HK-2 (cell line): ENCODE measurements around the gene PAPPA2.
A peak's percentile ranks its signal among the peaks of the same experiment; 100 is the strongest.
"Not testable (repeated sequence)": the region's sequence is repeated elsewhere in the genome, so short reads cannot be mapped to it uniquely, and the experiment has no call there.

ENCODE experiments used
- DNase-seq: peaks from one replicate; pipeline ENCODE4 v3.0.0-alpha.2; 2018; ENCODE audit not compliant: unreplicated experiment

The PAPPA2 gene

GRCh38 chr1:176692988-176693696 is 230.2 kb downstream of the PAPPA2 start:
- no peak for DNase-seq

- no peak for DNase-seq
Measured at GRCh38 chr1:176693697-176694329, 230.8 kb downstream of the PAPPA2 start.

- no peak for DNase-seq
Measured at GRCh38 chr1:176694713-176695112, 231.7 kb downstream of the PAPPA2 start.

GRCh38 chr1:176696109-176696508 is 233.1 kb downstream of the PAPPA2 start:
- peak; percentile 90 for DNase-seq

- DNase-seq, result no peak
Measured at GRCh38 chr1:176696689-176697088, 233.7 kb downstream of the PAPPA2 start.

- no peak for DNase-seq
Measured at GRCh38 chr1:176699821-176700220, 236.8 kb downstream of the PAPPA2 start.

- DNase-seq, result no peak
Measured at GRCh38 chr1:176701151-176701866, 238.3 kb downstream of the PAPPA2 start.

GRCh38 chr1:176702901-176703300 is 239.9 kb downstream of the PAPPA2 start:
- no peak for DNase-seq

- DNase-seq, result no peak
Measured at GRCh38 chr1:176705585-176705984, 242.6 kb downstream of the PAPPA2 start.

- no peak for DNase-seq
Measured at GRCh38 chr1:176717066-176717750, 254.2 kb downstream of the PAPPA2 start.

GRCh38 chr1:176719447-176719846 is 256.5 kb downstream of the PAPPA2 start:
- no peak for DNase-seq

- DNase-seq, result no peak
Measured at GRCh38 chr1:176720838-176721237, 257.9 kb downstream of the PAPPA2 start.

- no peak for DNase-seq
Measured at GRCh38 chr1:176733661-176734060, 270.7 kb downstream of the PAPPA2 start.

GRCh38 chr1:176735201-176735600 is 272.2 kb downstream of the PAPPA2 start:
- no peak for DNase-seq

- no peak for DNase-seq
Measured at GRCh38 chr1:176736015-176736414, 273.0 kb downstream of the PAPPA2 start.

- no peak for DNase-seq
Measured at GRCh38 chr1:176741181-176741580, 278.2 kb downstream of the PAPPA2 start.

GRCh38 chr1:176742322-176742721 is 279.3 kb downstream of the PAPPA2 start:
- DNase-seq, result no peak

GRCh38 chr1:176744142-176744541 is 281.2 kb downstream of the PAPPA2 start:
- no peak for DNase-seq

- no peak for DNase-seq
Measured at GRCh38 chr1:176745945-176746344, 283.0 kb downstream of the PAPPA2 start.

- DNase-seq, result no peak
Measured at GRCh38 chr1:176752505-176752904, 289.5 kb downstream of the PAPPA2 start.

GRCh38 chr1:176754676-176755075 is 291.7 kb downstream of the PAPPA2 start:
- DNase-seq, result no peak

- not testable (repeated sequence) for DNase-seq
Measured at GRCh38 chr1:176756817-176757216, 293.8 kb downstream of the PAPPA2 start.
